GM08714 (cell line): ENCODE measurements around the gene SLC6A5.

ENCODE experiments used
- H3K4me3 ChIP-seq: fragments of 200-500 bp; sonication (Bioruptor generic); 2 replicates; pipeline ENCODE4 v1.5.1; 2014; ENCODE audit warnings: mild to moderate bottlenecking, low read length, inconsistent platforms
- ZNF274 ChIP-seq: IDR thresholded peaks from 2 replicates; pipeline ENCODE4 v1.6.1; 2012; ENCODE audit warnings: mild to moderate bottlenecking, low read depth, low read length

SLC6A5 gene

GRCh38 chr11:20661445-20661844 is 62.0 kb downstream of the SLC6A5 start:
- no peak overlapping the region for H3K4me3 ChIP-seq
- TF ChIP-seq ZNF274 = no peak

GRCh38 chr11:20661850-20662249 is 62.4 kb downstream of the SLC6A5 start:
- H3K4me3 ChIP-seq = no peak overlapping the region
- TF ChIP-seq ZNF274 = no peak

- no peak overlapping the region for H3K4me3 ChIP-seq
Measured at GRCh38 chr11:20668131-20668809, 68.9 kb downstream of the SLC6A5 start.

GRCh38 chr11:20668844-20669819 is 69.7 kb downstream of the SLC6A5 start, which contains the start of gene NELL1:
Gene NELL1 (plus strand): TSS chr11:20669586.
- TF ChIP-seq ZNF274 = no peak
- H3K4me3 ChIP-seq = no peak within 1 kb of the TSS

More at GRCh38 chr11:20668131-20668809, 68.9 kb downstream of the SLC6A5 start:
- TF ChIP-seq ZNF274 = no peak

DNA sequence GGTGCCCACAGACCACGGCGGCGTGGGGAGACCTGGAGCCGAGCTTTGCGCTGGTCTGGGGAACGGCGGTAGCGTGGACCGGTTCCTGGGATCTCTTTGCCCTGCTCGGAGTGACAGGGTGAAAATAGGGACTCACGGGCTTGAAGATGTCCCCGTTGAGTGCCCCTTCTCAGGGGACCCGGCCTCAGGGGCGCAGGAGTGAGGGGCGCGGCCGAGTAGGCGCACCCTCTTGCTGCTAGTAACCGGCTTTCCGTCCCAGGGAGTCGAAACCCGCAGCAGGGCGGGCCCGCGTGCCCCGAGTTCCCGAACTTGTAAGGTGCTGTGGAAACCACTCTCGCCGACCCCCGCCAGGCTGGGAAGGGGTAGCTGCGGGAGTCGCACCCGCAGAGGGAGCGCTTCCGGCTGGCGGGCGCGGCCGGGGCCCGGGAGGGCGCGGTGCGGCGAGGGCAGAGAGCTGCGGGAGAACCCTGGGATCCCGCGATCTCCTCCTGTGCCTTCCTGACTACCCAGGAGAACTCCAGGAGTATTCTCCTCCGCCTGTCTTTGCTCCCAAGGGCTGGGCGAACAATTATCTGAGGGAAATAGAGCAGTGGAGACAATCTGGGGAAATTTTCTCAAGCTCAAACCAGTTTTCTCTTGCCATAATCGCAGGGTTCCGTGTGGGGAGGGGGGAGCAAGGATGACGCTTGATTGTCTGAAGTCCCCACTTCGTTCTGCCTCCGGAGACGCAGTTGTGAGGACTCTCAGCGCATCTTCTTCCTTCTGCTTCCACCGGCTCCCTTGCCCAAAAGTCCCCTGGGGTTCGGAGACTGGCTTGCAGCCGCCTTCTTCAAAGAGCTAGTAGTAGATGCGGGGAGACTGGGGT is 70.6 kb downstream of the SLC6A5 start:
- H3K4me3 ChIP-seq = no peak overlapping the region
- TF ChIP-seq ZNF274 = no peak

DNA sequence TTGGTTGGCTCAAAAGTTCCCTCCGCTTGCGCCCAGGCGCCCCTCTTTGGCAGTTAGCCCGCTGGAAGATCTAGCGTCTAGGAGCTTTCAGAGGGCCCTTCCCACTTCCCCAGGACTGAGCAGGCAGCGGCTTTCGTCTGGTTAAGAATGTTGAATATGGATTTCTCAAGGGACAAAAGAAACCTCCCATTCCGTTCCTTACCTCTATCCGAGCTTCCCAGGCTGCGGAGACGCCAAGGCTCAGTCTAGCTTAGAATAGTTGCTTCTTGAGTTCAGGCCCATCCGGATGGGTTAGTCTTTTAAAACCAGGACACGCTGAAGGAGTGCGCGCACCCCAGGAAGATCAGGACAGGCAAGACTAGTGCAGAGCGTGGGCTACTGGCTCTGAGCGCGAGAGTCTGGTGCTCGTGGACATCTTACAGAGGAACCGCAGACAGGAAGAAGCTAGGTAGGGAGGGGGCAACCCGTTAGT is 71.6 kb downstream of the SLC6A5 start:
- no peak for TF ChIP-seq ZNF274
- H3K4me3 ChIP-seq = no peak overlapping the region

DNA sequence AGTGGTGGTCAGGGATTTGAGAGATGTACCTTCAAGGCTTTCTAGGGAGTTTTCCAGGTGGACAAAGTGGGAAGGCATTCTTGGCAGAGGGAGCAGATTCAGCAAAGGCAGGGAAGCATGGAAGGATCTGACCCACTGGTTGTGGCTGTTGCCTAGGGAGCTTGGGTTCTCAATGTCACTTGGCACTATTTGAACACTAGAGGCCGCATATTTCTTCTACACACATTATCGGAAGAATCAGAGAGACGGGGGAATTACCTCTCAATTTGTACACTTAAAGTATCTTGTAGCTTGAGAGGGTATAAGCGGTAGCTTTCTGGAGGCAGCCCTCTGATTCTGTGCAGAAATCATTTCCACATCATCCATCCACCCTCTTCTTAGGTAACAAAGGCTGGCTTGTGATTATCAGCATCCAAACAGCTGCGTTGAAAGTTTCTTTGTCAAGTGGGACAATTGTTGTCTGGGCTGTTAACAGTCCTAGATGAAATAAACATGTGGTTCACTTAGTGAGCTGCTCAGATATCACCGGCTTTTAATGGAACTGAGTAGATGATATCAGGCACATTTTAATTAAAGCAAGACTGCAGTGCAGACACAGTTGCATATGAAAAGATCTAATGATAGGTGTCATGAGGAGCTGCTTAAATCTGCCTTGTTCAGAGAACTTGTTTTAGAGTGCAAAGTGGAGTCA is 72.6 kb downstream of the SLC6A5 start:
- H3K4me3 ChIP-seq = no peak overlapping the region
- no peak for TF ChIP-seq ZNF274

- no peak for TF ChIP-seq ZNF274
- H3K4me3 ChIP-seq = no peak overlapping the region
Measured at GRCh38 chr11:20672575-20672974, 73.2 kb downstream of the SLC6A5 start.

DNA sequence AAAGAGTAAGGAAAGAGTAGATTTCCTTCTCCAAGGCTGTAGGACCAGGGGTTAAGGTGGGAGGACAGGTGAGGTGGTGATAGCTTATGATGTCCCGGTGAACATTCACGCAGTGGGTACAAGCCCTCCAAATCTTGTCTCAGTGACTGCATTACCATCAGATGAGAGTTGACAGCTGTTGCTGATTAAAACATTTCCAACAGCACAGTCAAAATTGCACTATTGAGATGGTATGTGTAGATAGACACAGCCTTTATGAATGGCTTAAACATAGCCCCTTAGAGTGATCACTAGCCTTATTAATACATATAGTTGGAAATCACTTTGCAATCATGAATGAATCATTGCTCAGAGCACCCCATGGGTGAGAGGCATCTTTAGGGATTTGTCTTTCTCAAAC is 77.2 kb downstream of the SLC6A5 start:
- H3K4me3 ChIP-seq = no peak overlapping the region
- TF ChIP-seq ZNF274 = no peak

DNA sequence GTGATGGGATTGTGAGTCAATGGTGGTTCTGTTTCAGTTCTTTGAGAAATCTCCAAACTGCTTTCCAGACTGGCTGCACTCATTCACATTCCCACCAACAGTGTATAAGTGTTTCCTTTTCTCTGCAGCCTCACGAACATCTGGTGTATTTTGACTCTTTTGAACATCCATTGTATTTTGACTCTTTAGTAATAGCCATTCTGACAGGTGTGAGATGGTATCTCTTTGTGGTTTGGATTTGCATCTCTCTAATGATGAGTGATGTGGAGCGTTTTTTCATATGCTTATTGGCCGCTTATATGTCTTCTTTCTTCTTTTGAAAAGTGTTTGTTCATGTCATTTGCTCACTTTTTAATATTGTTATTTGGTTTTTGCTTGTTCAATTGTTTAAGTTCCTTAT is 89.4 kb downstream of the SLC6A5 start:
- TF ChIP-seq ZNF274 = no peak
- no peak overlapping the region for H3K4me3 ChIP-seq

- no peak overlapping the region for H3K4me3 ChIP-seq
- TF ChIP-seq ZNF274 = no peak
Measured at GRCh38 chr11:20707876-20708275, 108.5 kb downstream of the SLC6A5 start.
